Measurements from ENCODE around the gene WFIKKN1.

WFIKKN1 gene

GRCh38 chr16:624526-625070, 6.2 kb upstream of the WFIKKN1 start:
- DNase-seq (ENCODE audit: low read depth): no peak
- no peak overlapping the region for H3K4me3 ChIP-seq (ENCODE audit: low read depth, low read length)
- no peak for TF ChIP-seq CTCF (IDR thresholded peaks at IDR 0.05; ENCODE audit: low read depth, low read length, missing control alignments)

GRCh38 chr16:625117-625976, 5.4 kb upstream of the WFIKKN1 start:
- no peak for DNase-seq (ENCODE audit: low read depth)
- no peak for TF ChIP-seq CTCF (IDR thresholded peaks at IDR 0.05; ENCODE audit: low read depth, low read length, missing control alignments)
- H3K4me3 ChIP-seq (ENCODE audit: low read depth, low read length): no peak overlapping the region

GRCh38 chr16:625977-626765, 4.6 kb upstream of the WFIKKN1 start:
- no peak for TF ChIP-seq CTCF (IDR thresholded peaks at IDR 0.05; ENCODE audit: low read depth, low read length, missing control alignments)
- no peak overlapping the region for H3K4me3 ChIP-seq (ENCODE audit: low read depth, low read length)

DNA sequence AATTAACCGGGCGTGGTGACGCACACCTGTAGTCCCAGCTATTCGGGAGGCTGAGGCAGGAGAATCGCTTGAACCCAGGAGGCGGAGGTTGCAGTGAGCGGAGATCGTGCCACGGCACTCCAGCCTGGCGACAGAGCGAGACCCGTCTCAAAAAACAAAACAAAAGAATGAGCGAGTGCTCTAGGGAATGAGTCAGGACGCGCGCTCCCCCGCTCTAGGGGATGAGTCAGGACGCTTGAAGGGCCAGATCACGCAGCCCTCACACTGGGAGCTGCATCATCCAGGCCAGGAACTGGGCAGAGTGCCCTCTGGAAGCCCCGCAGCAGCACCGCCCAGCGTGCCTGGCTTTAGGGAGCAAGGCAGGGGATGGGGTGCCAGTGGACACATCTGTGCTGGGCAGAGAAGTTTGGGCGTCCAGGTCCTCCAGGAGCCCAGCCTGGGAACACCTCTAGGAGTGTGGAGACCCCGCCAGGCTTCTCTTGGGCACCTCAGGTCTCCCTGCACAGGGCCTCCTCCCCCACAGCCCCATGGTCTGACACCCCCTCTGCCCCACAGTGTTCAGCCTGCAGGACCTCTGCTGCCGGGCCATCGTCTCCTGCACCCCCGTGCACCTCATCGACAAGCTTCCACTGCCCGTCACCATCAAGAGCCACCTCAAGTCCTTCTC, 3.9 kb upstream of the WFIKKN1 start:
- no peak for DNase-seq (ENCODE audit: low read depth)
- no peak for TF ChIP-seq CTCF (IDR thresholded peaks at IDR 0.05; ENCODE audit: low read depth, low read length, missing control alignments)
- H3K4me3 ChIP-seq (ENCODE audit: low read depth, low read length): no peak overlapping the region

More at GRCh38 chr16:625977-626765, 4.6 kb upstream of the WFIKKN1 start:
- no peak for DNase-seq (ENCODE audit: low read depth)

- no peak for TF ChIP-seq CTCF (IDR thresholded peaks at IDR 0.05; ENCODE audit: low read depth, low read length, missing control alignments)
- no peak overlapping the region for H3K4me3 ChIP-seq (ENCODE audit: low read depth, low read length)
- no peak for DNase-seq (ENCODE audit: low read depth)
Measured at GRCh38 chr16:627454-628239, 3.1 kb upstream of the WFIKKN1 start.
